KMS-11 (cell line): ENCODE data around the gene ROCK1.

Experiments
- H2AFZ ChIP-seq: fragments of 200-600 bp; sonication (generic); 2 replicates; pipeline ENCODE4 v1.6.1; 2016; ENCODE audit warnings: antibody characterized with exemption, mixed run types, low read depth
- H3K27ac ChIP-seq: fragments of 200-600 bp; sonication (generic); 2 replicates; pipeline ENCODE4 v1.6.1; 2016; ENCODE audit warnings: mild to moderate bottlenecking, mixed run types
- H3K27me3 ChIP-seq: fragments of 200-600 bp; sonication (generic); 2 replicates; pipeline ENCODE4 v1.6.1; 2017; ENCODE audit warnings: mild to moderate bottlenecking, low read depth, mixed run types, moderate library complexity; ENCODE audit not compliant: insufficient read depth
- H3K36me3 ChIP-seq: fragments of 200-600 bp; sonication (generic); 2 replicates; pipeline ENCODE4 v1.6.1; 2017; ENCODE audit warnings: mild to moderate bottlenecking, mixed run types; ENCODE audit not compliant: insufficient read depth
- H3K4me1 ChIP-seq: fragments of 200-600 bp; sonication (generic); 2 replicates; pipeline ENCODE4 v1.6.1; 2016; ENCODE audit warnings: mild to moderate bottlenecking, low read depth, mixed run types; ENCODE audit not compliant: poor library complexity, severe bottlenecking
- H3K4me2 ChIP-seq: fragments of 200-600 bp; sonication (generic); 2 replicates; pipeline ENCODE4 v1.7.0; 2016; ENCODE audit warnings: mild to moderate bottlenecking, mixed run types
- H3K4me3 ChIP-seq: fragments of 200-600 bp; sonication (generic); IDR thresholded peaks from 2 replicates; pipeline ENCODE4 v1.6.1; 2017; ENCODE audit warnings: low read depth, low read length, mixed read lengths; ENCODE audit not compliant: insufficient read depth
- H3K79me2 ChIP-seq: fragments of 200-600 bp; sonication (generic); 2 replicates; pipeline ENCODE4 v1.6.1; 2016; ENCODE audit warnings: low read depth, mixed run types; ENCODE audit not compliant: insufficient read depth
- H3K9ac ChIP-seq: fragments of 200-600 bp; sonication (generic); 2 replicates; pipeline ENCODE4 v1.6.1; 2016; ENCODE audit warnings: mild to moderate bottlenecking, mixed run types
- H4K20me1 ChIP-seq: fragments of 200-600 bp; sonication (generic); 2 replicates; pipeline ENCODE4 v1.6.1; 2016; ENCODE audit warnings: mild to moderate bottlenecking, mixed run types; ENCODE audit not compliant: insufficient read depth
- TF ChIP-seq, protein P1 (sequence below): fragments of 200-600 bp; sonication (generic); conservative IDR thresholded peaks from 2 replicates; pipeline ENCODE4 v1.6.1; 2017; ENCODE audit warnings: low read depth, mild to moderate bottlenecking, antibody characterized with exemption, low read length, moderate library complexity, mixed read lengths

Gene ROCK1

DNA sequence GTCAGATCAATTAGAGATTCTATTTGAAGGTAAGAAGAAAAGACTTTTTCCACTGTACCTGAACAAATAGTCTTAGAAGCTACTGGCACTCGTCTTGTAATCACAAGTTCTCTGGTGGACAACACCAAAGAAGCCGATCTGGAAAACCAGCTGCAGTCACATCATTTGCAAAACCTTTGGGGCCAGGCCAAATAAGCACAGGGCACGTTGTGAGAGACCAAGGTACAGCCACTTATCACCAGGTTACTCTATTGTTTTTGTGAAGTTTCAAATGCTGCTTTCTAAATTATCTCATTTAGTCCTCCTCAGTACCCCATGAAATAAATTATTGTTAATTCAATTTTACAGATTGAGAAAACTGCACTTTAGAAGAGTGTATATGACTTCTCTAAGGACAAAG is 18.5 kb downstream of the ROCK1 start:
- H3K9ac ChIP-seq, result no peak overlapping the region

DNA sequence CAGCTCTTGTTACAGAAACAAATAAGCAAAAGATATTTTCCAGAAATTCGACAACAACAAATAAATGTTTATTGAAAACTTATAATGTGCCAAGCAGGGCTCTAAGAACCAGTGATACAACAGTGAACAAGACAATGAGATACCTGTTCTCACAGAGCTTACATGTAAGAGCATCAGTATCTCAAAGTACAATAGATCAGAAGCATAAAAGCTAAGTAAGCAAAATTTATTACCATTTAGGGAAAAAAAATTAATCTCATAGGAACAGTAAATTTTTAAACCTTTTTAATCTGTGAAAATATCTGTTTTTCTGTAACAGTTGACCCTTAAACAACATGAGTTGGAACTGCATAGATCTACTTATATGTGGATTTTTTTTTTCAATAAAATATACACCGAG is 20.9 kb downstream of the ROCK1 start:
- H3K4me3 ChIP-seq, result no peak overlapping the region
- no peaks in the 10 kb centered on the region for H4K20me1 ChIP-seq
- H3K27me3 ChIP-seq, result no peaks in the 10 kb centered on the region
- no peak overlapping the region for H3K9ac ChIP-seq
- H3K4me1 ChIP-seq, result no peaks in the 10 kb centered on the region
- H3K27ac ChIP-seq, result no peak overlapping the region
- H2AFZ ChIP-seq, result no peak overlapping the region
- peaks cover 89% of the 10 kb centered on the region for H3K79me2 ChIP-seq
- TF ChIP-seq, protein P1, sequence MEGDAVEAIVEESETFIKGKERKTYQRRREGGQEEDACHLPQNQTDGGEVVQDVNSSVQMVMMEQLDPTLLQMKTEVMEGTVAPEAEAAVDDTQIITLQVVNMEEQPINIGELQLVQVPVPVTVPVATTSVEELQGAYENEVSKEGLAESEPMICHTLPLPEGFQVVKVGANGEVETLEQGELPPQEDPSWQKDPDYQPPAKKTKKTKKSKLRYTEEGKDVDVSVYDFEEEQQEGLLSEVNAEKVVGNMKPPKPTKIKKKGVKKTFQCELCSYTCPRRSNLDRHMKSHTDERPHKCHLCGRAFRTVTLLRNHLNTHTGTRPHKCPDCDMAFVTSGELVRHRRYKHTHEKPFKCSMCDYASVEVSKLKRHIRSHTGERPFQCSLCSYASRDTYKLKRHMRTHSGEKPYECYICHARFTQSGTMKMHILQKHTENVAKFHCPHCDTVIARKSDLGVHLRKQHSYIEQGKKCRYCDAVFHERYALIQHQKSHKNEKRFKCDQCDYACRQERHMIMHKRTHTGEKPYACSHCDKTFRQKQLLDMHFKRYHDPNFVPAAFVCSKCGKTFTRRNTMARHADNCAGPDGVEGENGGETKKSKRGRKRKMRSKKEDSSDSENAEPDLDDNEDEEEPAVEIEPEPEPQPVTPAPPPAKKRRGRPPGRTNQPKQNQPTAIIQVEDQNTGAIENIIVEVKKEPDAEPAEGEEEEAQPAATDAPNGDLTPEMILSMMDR, result no peak
- no peaks in the 10 kb centered on the region for H3K36me3 ChIP-seq
- H3K4me2 ChIP-seq, result no peak overlapping the region

More for the DNA sequence above, 18.5 kb downstream of the ROCK1 start:
- Histone ChIP-seq H3K27me3 (no peaks in the 10 kb centered on the region), H2AFZ (no peak overlapping the region), H3K79me2 (peaks cover 89% of the 10 kb centered on the region), H3K4me3 (no peak overlapping the region), H3K4me2 (no peak overlapping the region), H3K4me1 (no peaks in the 10 kb centered on the region), H3K27ac (no peak overlapping the region), H4K20me1 (no peaks in the 10 kb centered on the region), H3K36me3 (no peaks in the 10 kb centered on the region)
- TF ChIP-seq, protein P1, result no peak

DNA sequence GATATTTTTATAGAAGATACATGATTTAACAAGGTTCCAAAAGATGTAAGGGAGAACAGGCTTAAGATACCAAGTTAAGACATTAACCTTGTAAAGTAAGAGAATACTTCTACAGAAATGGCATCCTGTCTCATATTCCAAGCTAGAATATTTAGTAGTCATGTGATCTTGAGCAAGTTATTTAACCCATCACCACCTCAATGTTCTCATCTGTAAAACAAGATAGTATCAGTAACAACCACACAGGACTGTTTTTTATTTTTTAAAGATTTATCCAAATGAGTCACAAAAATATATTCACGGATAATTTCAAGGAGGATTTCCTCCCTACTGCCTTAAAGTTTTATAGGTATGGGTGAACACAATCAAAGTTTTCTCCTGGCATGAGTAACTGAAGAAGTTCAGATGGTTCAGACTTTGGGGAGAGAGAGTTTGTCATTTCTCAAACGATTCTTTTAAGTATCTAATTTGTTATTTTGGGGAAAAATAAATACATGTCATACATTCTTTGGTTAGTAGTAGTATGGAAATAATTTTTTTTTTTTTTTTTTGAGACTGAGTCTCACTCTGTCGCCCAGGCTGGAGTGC is 25.9 kb downstream of the ROCK1 start:
- H4K20me1 ChIP-seq, result no peaks in the 10 kb centered on the region
- H3K27ac ChIP-seq, result no peak overlapping the region
- TF ChIP-seq, protein P1, result no peak
- H2AFZ ChIP-seq, result no peak overlapping the region
- no peaks in the 10 kb centered on the region for H3K27me3 ChIP-seq
- H3K9ac ChIP-seq, result no peak overlapping the region
- no peaks in the 10 kb centered on the region for H3K36me3 ChIP-seq
- no peak overlapping the region for H3K4me3 ChIP-seq
- peaks cover 96% of the 10 kb centered on the region for H3K79me2 ChIP-seq
- H3K4me2 ChIP-seq, result no peak overlapping the region
- peaks cover 4% of the 10 kb centered on the region for H3K4me1 ChIP-seq

DNA sequence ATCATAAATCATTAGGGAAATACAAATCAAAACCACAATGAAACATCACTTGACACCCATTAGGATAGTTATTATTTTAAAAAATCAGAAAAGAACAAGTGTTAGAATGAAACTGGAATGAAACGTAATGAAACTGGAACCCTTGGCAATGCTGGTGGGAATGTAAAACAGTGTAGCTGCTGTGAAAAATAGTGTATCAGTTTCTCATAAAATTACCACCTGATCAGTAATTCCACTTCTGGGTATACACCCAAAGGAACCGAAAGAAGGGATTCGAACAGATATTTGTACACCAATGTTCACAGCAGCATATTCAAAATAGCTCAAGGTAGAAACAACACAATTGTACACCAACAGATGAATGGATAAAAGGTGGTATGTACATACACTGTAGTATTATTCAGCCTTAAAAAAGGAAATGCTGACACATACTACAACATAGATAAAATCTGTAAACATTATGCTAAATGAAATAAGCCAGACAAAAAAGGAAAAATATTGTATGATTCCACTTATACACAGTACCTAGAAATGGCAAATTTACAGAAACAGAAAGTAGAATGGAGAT is 27.0 kb downstream of the ROCK1 start:
- Histone ChIP-seq H3K4me2 (no peak overlapping the region), H3K27me3 (no peaks in the 10 kb centered on the region), H3K36me3 (no peaks in the 10 kb centered on the region), H2AFZ (no peak overlapping the region), H3K27ac (no peak overlapping the region), H4K20me1 (no peaks in the 10 kb centered on the region), H3K79me2 (peaks cover 97% of the 10 kb centered on the region), H3K4me3 (no peak overlapping the region), H3K4me1 (peaks cover 4% of the 10 kb centered on the region), H3K9ac (no peak overlapping the region)
- TF ChIP-seq, protein P1, result no peak
